ENCODE measurements around the gene PLD6. TPM values are rescaled to one million over a fixed set of nuclear protein-coding genes. Genes with fewer than 3 reads are reported as not detected.
"Not testable (repeated sequence)": the region's sequence is repeated elsewhere in the genome, so short reads cannot be mapped to it uniquely, and the experiment has no call there.

Gene PLD6
- total RNA-seq, 4 donors from 2014 or later, result 4.2 to 7.0 (median 5.0) TPM

- H3K4me3 ChIP-seq (ENCODE audit: low read depth, poor library complexity, severe bottlenecking), result no peak overlapping the region
- DNase-seq (ENCODE audit: low spot score in 2 of 2), result no peak
- WGBS, 2 donors, result 68 to 70% methylated on average over 14 of the region's 14 CpGs
- intact Hi-C loops (cut with DNase I; ENCODE audit: low total_unique reads), result no loop called here
- TF ChIP-seq CTCF (IDR thresholded peaks at IDR 0.05) (no peak), POLR2A (IDR thresholded peaks at IDR 0.05) (no peak)
Measured at GRCh38 chr17:17186551-17187505, 19.3 kb downstream of the PLD6 start.

GRCh38 chr17:17186051-17186450 lies 20.1 kb downstream of the PLD6 start:
- TF ChIP-seq CTCF (IDR thresholded peaks at IDR 0.05) (no peak), POLR2A (IDR thresholded peaks at IDR 0.05) (no peak)
- no peak overlapping the region for H3K4me3 ChIP-seq (ENCODE audit: low read depth, poor library complexity, severe bottlenecking)
- no peak for DNase-seq (ENCODE audit: low spot score in 2 of 2)
- WGBS, 2 donors, result 36 to 46% methylated on average over 3 of the region's 3 CpGs
- intact Hi-C loops (cut with DNase I; ENCODE audit: low total_unique reads), result no loop called here

GRCh38 chr17:17184985-17185757 lies 21.0 kb downstream of the PLD6 start:
- 79 to 83% methylated on average over 13 of the region's 13 CpGs for WGBS, 2 donors
- intact Hi-C loops (cut with DNase I; ENCODE audit: low total_unique reads); DNase-seq (ENCODE audit: low spot score in 2 of 2); H3K4me3 ChIP-seq (ENCODE audit: low read depth, poor library complexity, severe bottlenecking): not testable (repeated sequence)

GRCh38 chr17:17183744-17184143 lies 22.4 kb downstream of the PLD6 start:
- DNase-seq (ENCODE audit: low spot score in 2 of 2), result no peak
- TF ChIP-seq CTCF (IDR thresholded peaks at IDR 0.05) (no peak), POLR2A (IDR thresholded peaks at IDR 0.05) (no peak)
- no peak overlapping the region for H3K4me3 ChIP-seq (ENCODE audit: low read depth, poor library complexity, severe bottlenecking)
- intact Hi-C loops (cut with DNase I; ENCODE audit: low total_unique reads), result no loop called here
- WGBS, 2 donors, result 86 to 92% methylated on average over 4 of the region's 4 CpGs

- intact Hi-C loops (cut with DNase I; ENCODE audit: low total_unique reads), result no loop called here
- H3K4me3 ChIP-seq (ENCODE audit: low read depth, poor library complexity, severe bottlenecking), result no peak overlapping the region
- no peak for DNase-seq (ENCODE audit: low spot score in 2 of 2)
- TF ChIP-seq CTCF (IDR thresholded peaks at IDR 0.05) (no peak), POLR2A (IDR thresholded peaks at IDR 0.05) (no peak)
- 65 to 74% methylated on average over 5 to 6 of the region's 6 CpGs for WGBS, 2 donors
Measured at GRCh38 chr17:17182598-17183136, 23.5 kb downstream of the PLD6 start.
